HCT116 (cell line): ENCODE results near the gene TARBP2. TPM values are rescaled to one million over a fixed set of nuclear protein-coding genes. Genes with fewer than 3 reads are reported as not detected.

Source experiments
- ATAC-seq: fragments of 200-7000 bp; cut with Tn5 transposase; 2 replicates; pipeline ENCODE4 v1.9.1; 2020; ENCODE audit warnings: mild to moderate bottlenecking, moderate library complexity
- BruUV-seq: library from RNA; stranded (reverse); fragments of 400-500 nt; replicated peaks from 2 replicates; lab custom pipeline; 2021; lab: Mats Ljungman, UMichigan
- CTCF ChIA-PET: fragments of 300-600 bp; sonication (Branson Sonifier 250); formaldehyde crosslinking; loops from one replicate; lab custom pipeline; 2021; ENCODE audit warnings: antibody characterized with exemption; lab: Charles Lee
- POLR2A ChIA-PET: fragments of 300-600, 350-600 bp; sonication (Branson Sonifier 250); formaldehyde crosslinking; loops from one replicate; lab custom pipeline; 2021; ENCODE audit warnings: antibody characterized with exemption; lab: Charles Lee
- RAD21 ChIA-PET, 2 experiments: fragments of 300-600 bp; sonication (Branson Sonifier 250); formaldehyde crosslinking; loops; one replicate each; lab custom pipeline; 2023; ENCODE audit warnings: low total read pairs in 2 of 2; ENCODE audit not compliant: uncharacterized antibody in 2 of 2, unreplicated experiment in 2 of 2, low non-redundant PET in 1 of 2; lab: Charles Lee
- DNase-seq: peaks from one replicate; pipeline ENCODE4 v3.0.0-alpha.2; 2010; ENCODE audit warnings: low read depth, low spot score
- H2AFZ ChIP-seq: fragments of 200-600 bp; shearing (Covaris generic), sonication (generic); 2 replicates; pipeline ENCODE4 v1.6.1; 2017; ENCODE audit warnings: low read depth, mixed run types, mixed read lengths, antibody characterized with exemption, low read length; ENCODE audit not compliant: poor library complexity, severe bottlenecking
- H3K27ac ChIP-seq: 2 replicates; pipeline ENCODE4 v1.5.1; 2012; ENCODE audit warnings: low read depth, low read length
- H3K27me3 ChIP-seq: fragments of 200-600 bp; sonication (generic); 2 replicates; pipeline ENCODE4 v1.6.1; 2016; ENCODE audit warnings: mixed run types, low read length, mixed read lengths; ENCODE audit not compliant: insufficient read depth
- H3K36me3 ChIP-seq, 2 experiments: fragments of 200-500 bp in 1 of 2; fragments of 200-600 bp in 1 of 2; sonication (Bioruptor generic) in 1 of 2; sonication (generic) in 1 of 2; 2 replicates each; pipeline versions ENCODE4 v1.5.1 to v1.6.1; 2014 to 2016; ENCODE audit warnings: low read length in 2 of 2, inconsistent platforms in 1 of 2, mixed read lengths in 1 of 2, mixed run types in 1 of 2; ENCODE audit not compliant: insufficient read depth in 2 of 2, control insufficient read depth in 1 of 2
- H3K4me1 ChIP-seq, 2 experiments: fragments of 200-600 bp in 1 of 2; sonication (generic) in 1 of 2; 2 replicates each; pipeline versions ENCODE4 v1.5.1 to v1.6.1; 2012 to 2017; ENCODE audit warnings: low read length in 2 of 2, inconsistent platforms in 1 of 2, mild to moderate bottlenecking in 1 of 2, mixed read lengths in 1 of 2, mixed run types in 1 of 2, moderate library complexity in 1 of 2; ENCODE audit not compliant: insufficient read depth in 2 of 2, control insufficient read depth in 1 of 2
- H3K4me2 ChIP-seq: fragments of 200-600 bp; sonication (generic); 2 replicates; pipeline ENCODE4 v1.6.1; 2017; ENCODE audit warnings: mixed run types, low read length, mixed read lengths
- H3K4me3 ChIP-seq, 2 experiments: fragments of 200-600 bp in 1 of 2; sonication (generic) in 1 of 2; replicated peaks in 1 of 2; 2 replicates each; pipeline ENCODE4 v1.5.1; 2011 to 2016; ENCODE audit warnings: low read length in 2 of 2, control low read depth in 1 of 2, low read depth in 1 of 2, mild to moderate bottlenecking in 1 of 2, mixed read lengths in 1 of 2, mixed run types in 1 of 2
- H3K79me2 ChIP-seq: fragments of 200-600 bp; sonication (generic); 2 replicates; pipeline ENCODE4 v1.6.1; 2017; ENCODE audit warnings: mild to moderate bottlenecking, mixed run types, low read length, moderate library complexity, mixed read lengths; ENCODE audit not compliant: insufficient read depth
- H3K9ac ChIP-seq: fragments of 200-600 bp; sonication (generic); 2 replicates; pipeline ENCODE4 v1.6.1; 2016; ENCODE audit warnings: low read length, mixed read lengths
- H3K9me2 ChIP-seq: fragments of 200-600 bp; sonication (generic), shearing (Covaris generic); 2 replicates; pipeline ENCODE4 v1.6.1; 2017; ENCODE audit warnings: mixed run types, mild to moderate bottlenecking, moderate library complexity; ENCODE audit not compliant: insufficient read depth
- H3K9me3 ChIP-seq, 2 experiments: fragments of 200-500 bp in 1 of 2; fragments of 200-600 bp in 1 of 2; sonication (Bioruptor generic) in 1 of 2; sonication (generic) in 1 of 2; 2 replicates each; pipeline ENCODE4 v1.6.1; 2014 to 2017; ENCODE audit warnings: low read length in 2 of 2, mixed read lengths in 2 of 2, inconsistent platforms in 1 of 2, low read depth in 1 of 2, mild to moderate bottlenecking in 1 of 2, mixed run types in 1 of 2, moderate library complexity in 1 of 2; ENCODE audit not compliant: control insufficient read depth in 1 of 2, insufficient read depth in 1 of 2
- H4K20me1 ChIP-seq: fragments of 200-600 bp; sonication (generic), shearing (Covaris generic); 2 replicates; pipeline ENCODE4 v1.6.1; 2017; ENCODE audit warnings: mixed run types, mild to moderate bottlenecking, moderate library complexity; ENCODE audit not compliant: insufficient read depth
- CBX3 ChIP-seq: IDR thresholded peaks from 2 replicates; pipeline ENCODE4 v1.6.1; 2012; ENCODE audit warnings: low read depth
- CTCF ChIP-seq, 3 experiments: fragments of 200-600 bp in 1 of 3; sonication (generic) in 1 of 3; IDR thresholded peaks in 2 of 3; conservative IDR thresholded peaks in 1 of 3; 2 replicates each; pipeline ENCODE4 v1.5.1; 2012 to 2017; ENCODE audit warnings: low read depth in 2 of 3, low read length in 2 of 3, antibody characterized with exemption in 1 of 3, borderline replicate concordance in 1 of 3, control low read depth in 1 of 3, mild to moderate bottlenecking in 1 of 3, mixed read lengths in 1 of 3, mixed run types in 1 of 3, moderate library complexity in 1 of 3; ENCODE audit not compliant: insufficient read depth in 1 of 3
- EGR1 ChIP-seq: IDR thresholded peaks from 2 replicates; pipeline ENCODE4 v1.6.1; 2012; ENCODE audit warnings: low read depth
- ELF1 ChIP-seq: IDR thresholded peaks from 2 replicates; pipeline ENCODE4 v1.6.1; 2012; ENCODE audit warnings: low read depth, borderline replicate concordance
- EZH2phosphoT487 ChIP-seq: fragments of 200-600 bp; IDR thresholded peaks from 2 replicates; pipeline ENCODE4 v1.6.1; 2018; ENCODE audit warnings: antibody characterized with exemption, borderline replicate concordance
- JUND ChIP-seq: IDR thresholded peaks from 2 replicates; pipeline ENCODE4 v1.6.1; 2012
- MAX ChIP-seq: IDR thresholded peaks from 2 replicates; pipeline ENCODE4 v1.6.1; 2012
- POLR2AphosphoS5 ChIP-seq: IDR thresholded peaks from 2 replicates; pipeline ENCODE4 v1.6.1; 2011; ENCODE audit warnings: mild to moderate bottlenecking, low read depth, low read length, moderate library complexity
- RAD21 ChIP-seq: IDR thresholded peaks from 2 replicates; pipeline ENCODE4 v1.6.1; 2012; ENCODE audit warnings: low read depth, mild to moderate bottlenecking
- REST ChIP-seq: IDR thresholded peaks from 2 replicates; pipeline ENCODE4 v1.6.1; 2012; ENCODE audit warnings: low read depth
- SIN3A ChIP-seq: IDR thresholded peaks from 2 replicates; pipeline ENCODE4 v1.6.1; 2012; ENCODE audit warnings: low read depth
- SP1 ChIP-seq: IDR thresholded peaks from 2 replicates; pipeline ENCODE4 v1.6.1; 2012; ENCODE audit warnings: low read depth
- SRF ChIP-seq: IDR thresholded peaks from 2 replicates; pipeline ENCODE4 v1.6.1; 2012; ENCODE audit warnings: low read depth
- TCF7L2 ChIP-seq: IDR thresholded peaks from 2 replicates; pipeline ENCODE4 v1.7.0; 2011; ENCODE audit warnings: borderline replicate concordance, inconsistent platforms; ENCODE audit not compliant: insufficient read depth, insufficient read length; ENCODE audit errors: extremely low read depth
- ZBTB33 ChIP-seq: IDR thresholded peaks from 2 replicates; pipeline ENCODE4 v1.6.1; 2011; ENCODE audit warnings: mild to moderate bottlenecking, low read length, moderate library complexity; ENCODE audit not compliant: insufficient replicate concordance; ENCODE audit errors: extremely low read depth
- ZFX ChIP-seq: fragments of 450-650 bp; IDR thresholded peaks from 2 replicates; pipeline ENCODE4 v1.6.1; 2017
- intact Hi-C: fragments of 100-400 bp; cut with micrococcal nuclease; formaldehyde crosslinking; loops from 2 replicates; pipeline ENCODE4 v1.10.0; 2022
- total RNA-seq: library from RNA; stranded (reverse); gene quantifications from one replicate; pipeline ENCODE4 v1.2.1, GENCODE V29; 2021; ENCODE audit not compliant: unreplicated experiment

Gene TARBP2
- total RNA-seq, 1 experiment from 2014 or later = 40.1 TPM

GRCh38 chr12:53496752-53497032 lies 4.4 kb upstream of the TARBP2 start:
- ChIA-PET CTCF (no interaction called here), POLR2A (no interaction called here), RAD21 (no interaction called here)
- Histone ChIP-seq H3K36me3 (no peaks in the 10 kb centered on the region), H3K4me2 (no peak overlapping the region), H3K27me3 (no peaks in the 10 kb centered on the region), H3K79me2 (peaks cover 3% of the 10 kb centered on the region; the same call in 1 of the 2 replicates), H3K9me3 (no peaks in the 10 kb centered on the region), H3K9ac (no peak overlapping the region), H3K4me3 (no peak overlapping the region), H2AFZ (no peak overlapping the region), H4K20me1 (no peaks in the 10 kb centered on the region), H3K27ac (no peak overlapping the region), H3K9me2 (no peaks in the 10 kb centered on the region), H3K4me1 (peaks cover 18 to 53% of the 10 kb centered on the region in 2 experiments)
- DNase-seq (no peak), ATAC-seq (no peak)
- TF ChIP-seq POLR2AphosphoS5 (no peak), EZH2phosphoT487 (no peak), ELF1 (no peak), ZFX (no peak), SRF (no peak), EGR1 (no peak), RAD21 (no peak), JUND (no peak), CTCF (IDR thresholded peaks at IDR 0.05 in 2 of 3, conservative IDR thresholded peaks at IDR 0.05 in 1 of 3; ENCODE audit: borderline replicate concordance in 1 of 3, insufficient read depth in 1 of 3, low read depth in 2 of 3, low read length in 2 of 3) (no peak), MAX (no peak), CBX3 (no peak), SIN3A (no peak), TCF7L2 (no peak), SP1 (no peak), REST (no peak), ZBTB33 (no peak)
- intact Hi-C loops = no loop called here
- no TSS peak for BruUV-seq
